Renal cortex interstitium (tissue), 11 donors: Measurements from ENCODE around the gene TAP1. TPM values are rescaled to one million over a fixed set of nuclear protein-coding genes. Genes with fewer than 3 reads are reported as not detected.

Experiments used
- DNase-seq, 11 donors: peaks; one replicate each; pipeline ENCODE4 v3.0.0-alpha.2; 2013; ENCODE audit warnings: low read depth in 9 of 11, low spot score in 4 of 11; ENCODE audit errors: extremely low read depth in 1 of 11
- polyA plus RNA-seq, 3 donors: library from polyadenylated mRNA; unstranded; fragments of 120-200 nt; gene quantifications; one replicate each; pipeline ENCODE4 v1.2.1, GENCODE V29; 2013; ENCODE audit not compliant: insufficient read length in 3 of 3

TAP1 gene
- polyA plus RNA-seq, 3 donors, result 8.2 to 12.3 (median 8.3) TPM

GRCh38 chr6:32868257-32868788, 14.8 kb upstream of the TAP1 start:
- DNase-seq, result peak; percentile 55 to 89 (median 73)

- DNase-seq, result no peak
These were observed 14.2 kb upstream of the TAP1 start for GRCh38 chr6:32867554-32868256.

GRCh38 chr6:32867022-32867477, 13.5 kb upstream of the TAP1 start:
- no peak for DNase-seq

GRCh38 chr6:32865724-32866443, 12.4 kb upstream of the TAP1 start:
- DNase-seq, result no peak

GRCh38 chr6:32862725-32863124, 9.2 kb upstream of the TAP1 start:
- DNase-seq, result no peak

- no peak for DNase-seq
These were observed 7.2 kb upstream of the TAP1 start for GRCh38 chr6:32860674-32861073.

- DNase-seq, result no peak
These were observed 4.7 kb upstream of the TAP1 start for GRCh38 chr6:32858194-32858593.

GRCh38 chr6:32857156-32857891, 3.8 kb upstream of the TAP1 start:
- DNase-seq, result no peak

- DNase-seq, result no peak
These were observed 2.1 kb upstream of the TAP1 start for GRCh38 chr6:32855467-32856174.

GRCh38 chr6:32854376-32855178, 1.1 kb upstream of the TAP1 start:
- DNase-seq, result peak in 1 of 11 donors; percentile 24

- DNase-seq, result peak in 2 of 11 donors; percentile 11 to 14
These were observed 512 bp downstream of the TAP1 start for GRCh38 chr6:32852844-32853540.

GRCh38 chr6:32852018-32852843, 1.3 kb downstream of the TAP1 start:
- no peak for DNase-seq

- no peak for DNase-seq
These were observed 2.5 kb downstream of the TAP1 start for GRCh38 chr6:32851025-32851424.

- no peak for DNase-seq
These were observed 4.4 kb downstream of the TAP1 start for GRCh38 chr6:32849126-32849525.

GRCh38 chr6:32847795-32848194, 5.7 kb downstream of the TAP1 start:
- DNase-seq, result no peak

GRCh38 chr6:32847004-32847403, 6.5 kb downstream of the TAP1 start:
- DNase-seq, result no peak

- DNase-seq, result no peak
These were observed 8.1 kb downstream of the TAP1 start for GRCh38 chr6:32845384-32845884.
